ENCODE results near the gene ZNF808. TPM values are rescaled to one million over a fixed set of nuclear protein-coding genes. Genes with fewer than 3 reads are reported as not detected.

The ZNF808 gene
- total and polyA plus RNA-seq, 2 of the 4 experiments (the other 2 are of a cell fraction): 3.6 to 19.9 TPM

DNA sequence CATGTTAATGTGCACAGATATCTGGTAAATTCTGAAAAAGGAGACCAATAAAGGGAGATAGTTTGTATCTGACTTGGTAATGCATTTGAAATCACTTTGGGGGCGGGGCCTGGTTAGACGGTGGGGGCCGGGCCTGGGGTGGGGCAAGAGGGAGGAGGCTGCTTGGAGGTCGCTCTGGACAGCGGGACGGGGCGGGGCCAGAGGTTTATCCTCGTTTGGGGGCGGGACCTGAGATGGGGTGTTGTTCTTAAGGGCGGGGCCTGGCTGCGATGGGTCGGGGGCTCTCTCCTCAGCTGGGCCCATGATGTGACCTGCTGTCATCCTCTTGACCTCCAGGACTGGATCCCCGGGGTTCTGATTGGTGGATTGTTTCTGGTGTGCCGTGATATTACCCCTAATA lies 4.9 kb upstream of the ZNF808 start:
- Histone ChIP-seq H3K9ac (ENCODE audit: low read depth, low read length) (no peak overlapping the region), H2AK5ac (ENCODE audit: low read depth, low read length) (no peak overlapping the region), H3K4me1 (ENCODE audit: control insufficient read depth, insufficient read depth, low read length) (no peaks in the 10 kb centered on the region), H4K5ac (ENCODE audit: low read depth, low read length) (no peak overlapping the region), H3K23ac (ENCODE audit: low read depth, low read length) (no peak overlapping the region), H2AK9ac (replicated peaks; ENCODE audit: low read depth, low read length, poor library complexity) (no peak overlapping the region), H4K91ac (ENCODE audit: insufficient read depth, low read depth, low read length) (no peak overlapping the region), H3K14ac (replicated peaks; ENCODE audit: low read depth, low read length) (no peak overlapping the region), H3K9me1 (ENCODE audit: insufficient read depth, low read length) (no peaks in the 10 kb centered on the region), H3K27ac (ENCODE audit: insufficient read depth, low read length) (no peak overlapping the region), H3K18ac (ENCODE audit: low read depth, low read length) (no peak overlapping the region), H3K79me1 (ENCODE audit: low read depth in 1 of 2, low read length in 2 of 2) (no peaks in the 10 kb centered on the region; a peak in 1 of 4 replicates), H3K36me3 (ENCODE audit: control insufficient read depth, insufficient read depth, low read length) (no peaks in the 10 kb centered on the region), H3K4me2 (ENCODE audit: low read depth, low read length) (no peak overlapping the region), H3K4ac (ENCODE audit: low read depth, low read length) (no peak overlapping the region), H4K20me1 (ENCODE audit: insufficient read depth, low read length) (no peaks in the 10 kb centered on the region), H2AFZ (replicated peaks; ENCODE audit: low read length, poor library complexity) (no peak overlapping the region), H3K27me3 (ENCODE audit: control insufficient read depth, insufficient read depth, low read length) (no peaks in the 10 kb centered on the region), H2BK15ac (ENCODE audit: low read depth, low read length) (no peak overlapping the region), H3K9me3 (ENCODE audit: control insufficient read depth, insufficient read depth, low read length) (peaks cover 14% of the 10 kb centered on the region), H2BK20ac (ENCODE audit: low read depth, low read length) (no peak overlapping the region), H4K8ac (ENCODE audit: low read depth in 2 of 2, low read length in 2 of 2) (no peak overlapping the region), H3K4me3 (ENCODE audit: insufficient read depth, low read depth, low read length) (no peak overlapping the region), H2BK120ac (ENCODE audit: low read depth, low read length) (no peak overlapping the region), H2BK5ac (ENCODE audit: low read depth, low read length, poor library complexity, severe bottlenecking) (no peak overlapping the region), H3K56ac (ENCODE audit: extremely low read depth, insufficient read depth, low read length) (no peak overlapping the region)
- ChIA-PET POLR2A (ENCODE audit: unreplicated experiment) (no interaction called here), CTCF (no interaction called here)
- intact Hi-C loops (cut with micrococcal nuclease) (no loop called here), dilution Hi-C loops (cut with HindIII; ENCODE audit: low sequenced_read_pairs, unreplicated experiment) (no loop called here), in situ Hi-C loops (cut with MboI; ENCODE audit: low sequenced_read_pairs) (no loop called here)
- no TSS peak for BruUV-seq (replicated peaks)
- TF ChIP-seq, protein P1, sequence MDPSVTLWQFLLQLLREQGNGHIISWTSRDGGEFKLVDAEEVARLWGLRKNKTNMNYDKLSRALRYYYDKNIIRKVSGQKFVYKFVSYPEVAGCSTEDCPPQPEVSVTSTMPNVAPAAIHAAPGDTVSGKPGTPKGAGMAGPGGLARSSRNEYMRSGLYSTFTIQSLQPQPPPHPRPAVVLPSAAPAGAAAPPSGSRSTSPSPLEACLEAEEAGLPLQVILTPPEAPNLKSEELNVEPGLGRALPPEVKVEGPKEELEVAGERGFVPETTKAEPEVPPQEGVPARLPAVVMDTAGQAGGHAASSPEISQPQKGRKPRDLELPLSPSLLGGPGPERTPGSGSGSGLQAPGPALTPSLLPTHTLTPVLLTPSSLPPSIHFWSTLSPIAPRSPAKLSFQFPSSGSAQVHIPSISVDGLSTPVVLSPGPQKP (IDR thresholded peaks at IDR 0.05; ENCODE audit: borderline replicate concordance, low read depth, low read length): no peak
- TF ChIP-seq CEBPB (IDR thresholded peaks at IDR 0.05; ENCODE audit: low read depth, low read length): no peak
- TF ChIP-seq, protein P2, sequence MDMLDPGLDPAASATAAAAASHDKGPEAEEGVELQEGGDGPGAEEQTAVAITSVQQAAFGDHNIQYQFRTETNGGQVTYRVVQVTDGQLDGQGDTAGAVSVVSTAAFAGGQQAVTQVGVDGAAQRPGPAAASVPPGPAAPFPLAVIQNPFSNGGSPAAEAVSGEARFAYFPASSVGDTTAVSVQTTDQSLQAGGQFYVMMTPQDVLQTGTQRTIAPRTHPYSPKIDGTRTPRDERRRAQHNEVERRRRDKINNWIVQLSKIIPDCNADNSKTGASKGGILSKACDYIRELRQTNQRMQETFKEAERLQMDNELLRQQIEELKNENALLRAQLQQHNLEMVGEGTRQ (IDR thresholded peaks at IDR 0.05; ENCODE audit: low read depth, low read length): no peak
- no peak for TF ChIP-seq NFE2L2 (IDR thresholded peaks at IDR 0.05; ENCODE audit: low read depth, low read length)
- no peak for TF ChIP-seq POLR2A (IDR thresholded peaks at IDR 0.05; ENCODE audit: low read depth, low read length)
- TF ChIP-seq BHLHE40 (IDR thresholded peaks at IDR 0.05; ENCODE audit: low read depth, low read length): no peak
- TF ChIP-seq CHD1 (IDR thresholded peaks at IDR 0.05; ENCODE audit: low read depth, low read length): no peak
- TF ChIP-seq SMC3 (IDR thresholded peaks at IDR 0.05; ENCODE audit: low read depth, low read length): no peak
- no peak for TF ChIP-seq MAFK (IDR thresholded peaks at IDR 0.05; ENCODE audit: low read depth, low read length)
- TF ChIP-seq RAD21 (IDR thresholded peaks at IDR 0.05; ENCODE audit: low read length): no peak
- no peak for TF ChIP-seq MAZ (IDR thresholded peaks at IDR 0.05; ENCODE audit: borderline replicate concordance, low read depth, low read length)
- TF ChIP-seq RCOR1 (IDR thresholded peaks at IDR 0.05; ENCODE audit: insufficient replicate concordance, low read length): no peak
- TF ChIP-seq FOS (IDR thresholded peaks at IDR 0.05; ENCODE audit: low read depth, low read length): no peak
- no peak for TF ChIP-seq RFX5 (IDR thresholded peaks at IDR 0.05; ENCODE audit: low read depth, low read length)
- TF ChIP-seq, protein P3, sequence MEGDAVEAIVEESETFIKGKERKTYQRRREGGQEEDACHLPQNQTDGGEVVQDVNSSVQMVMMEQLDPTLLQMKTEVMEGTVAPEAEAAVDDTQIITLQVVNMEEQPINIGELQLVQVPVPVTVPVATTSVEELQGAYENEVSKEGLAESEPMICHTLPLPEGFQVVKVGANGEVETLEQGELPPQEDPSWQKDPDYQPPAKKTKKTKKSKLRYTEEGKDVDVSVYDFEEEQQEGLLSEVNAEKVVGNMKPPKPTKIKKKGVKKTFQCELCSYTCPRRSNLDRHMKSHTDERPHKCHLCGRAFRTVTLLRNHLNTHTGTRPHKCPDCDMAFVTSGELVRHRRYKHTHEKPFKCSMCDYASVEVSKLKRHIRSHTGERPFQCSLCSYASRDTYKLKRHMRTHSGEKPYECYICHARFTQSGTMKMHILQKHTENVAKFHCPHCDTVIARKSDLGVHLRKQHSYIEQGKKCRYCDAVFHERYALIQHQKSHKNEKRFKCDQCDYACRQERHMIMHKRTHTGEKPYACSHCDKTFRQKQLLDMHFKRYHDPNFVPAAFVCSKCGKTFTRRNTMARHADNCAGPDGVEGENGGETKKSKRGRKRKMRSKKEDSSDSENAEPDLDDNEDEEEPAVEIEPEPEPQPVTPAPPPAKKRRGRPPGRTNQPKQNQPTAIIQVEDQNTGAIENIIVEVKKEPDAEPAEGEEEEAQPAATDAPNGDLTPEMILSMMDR (conservative IDR thresholded peaks at IDR 0.05; ENCODE audit: low read depth, low read length): no peak
- 60% methylated on average over 1 of the region's 14 CpGs; no CpG with 5 or more reads in 1 of the 2 experiments for WGBS, 2 experiments (ENCODE audit: extremely low coverage in 2 of 2, insufficient read length in 1 of 2)
- no peak for ATAC-seq (ENCODE audit: low read depth)
- no peak for DNase-seq

Data from IMR-90 (cell line).